RCC 7860 (cell line): ENCODE data around the gene LARGE1.

Experiments used
- DNase-seq: peaks from one replicate; pipeline ENCODE4 v3.0.0-alpha.2; 2015; ENCODE audit warnings: low spot score
- FAIRE-seq: peaks from 2 replicates; lab custom pipeline; 2012; peaks lifted over from hg19 to GRCh38; lab: Jason Lieb, UNC

The LARGE1 gene

GRCh38 chr22:33829546-33830280, 90.6 kb downstream of the LARGE1 start:
- no peak for FAIRE-seq
- DNase-seq: no peak

GRCh38 chr22:33828302-33828701, 92.0 kb downstream of the LARGE1 start:
- no peak for FAIRE-seq

GRCh38 chr22:33825761-33826160, 94.5 kb downstream of the LARGE1 start:
- FAIRE-seq (no peak), DNase-seq (no peak)

More at GRCh38 chr22:33828302-33828701, 92.0 kb downstream of the LARGE1 start:
- DNase-seq: no peak

GRCh38 chr22:33823552-33823951, 96.7 kb downstream of the LARGE1 start:
- FAIRE-seq (no peak), DNase-seq (no peak)

GRCh38 chr22:33821290-33821689, 99.0 kb downstream of the LARGE1 start:
- no peak for DNase-seq
- FAIRE-seq: no peak

GRCh38 chr22:33819743-33820142, 100.5 kb downstream of the LARGE1 start:
- no peak for FAIRE-seq
- DNase-seq: no peak

GRCh38 chr22:33817512-33818127, 102.7 kb downstream of the LARGE1 start:
- FAIRE-seq (no peak), DNase-seq (no peak)

GRCh38 chr22:33812360-33812977, 107.8 kb downstream of the LARGE1 start:
- DNase-seq (no peak), FAIRE-seq (no peak)

- FAIRE-seq: no peak
- DNase-seq: no peak
Measured at GRCh38 chr22:33811686-33812085, 108.6 kb downstream of the LARGE1 start.

GRCh38 chr22:33811208-33811607, 109.1 kb downstream of the LARGE1 start:
- no peak for DNase-seq
- FAIRE-seq: no peak

GRCh38 chr22:33807470-33807869, 112.8 kb downstream of the LARGE1 start:
- DNase-seq (no peak), FAIRE-seq (no peak)

GRCh38 chr22:33806191-33806590, 114.1 kb downstream of the LARGE1 start:
- no peak for DNase-seq
- no peak for FAIRE-seq

GRCh38 chr22:33803371-33804282, 116.6 kb downstream of the LARGE1 start:
- FAIRE-seq: no peak

GRCh38 chr22:33798401-33798800, 121.9 kb downstream of the LARGE1 start:
- no peak for FAIRE-seq
- DNase-seq: no peak

More at GRCh38 chr22:33803371-33804282, 116.6 kb downstream of the LARGE1 start:
- DNase-seq: peak; percentile 55

GRCh38 chr22:33796494-33796893, 123.8 kb downstream of the LARGE1 start:
- FAIRE-seq: no peak
- no peak for DNase-seq

GRCh38 chr22:33793475-33793874, 126.8 kb downstream of the LARGE1 start:
- DNase-seq: no peak
- FAIRE-seq: no peak

GRCh38 chr22:33792832-33793231, 127.4 kb downstream of the LARGE1 start:
- no peak for DNase-seq
- FAIRE-seq: no peak

- no peak for DNase-seq
- no peak for FAIRE-seq
Measured at GRCh38 chr22:33789690-33790253, 130.5 kb downstream of the LARGE1 start.

GRCh38 chr22:33788927-33789326, 131.3 kb downstream of the LARGE1 start:
- no peak for FAIRE-seq
- no peak for DNase-seq

- FAIRE-seq (no peak), DNase-seq (no peak)
Measured at GRCh38 chr22:33787645-33788456, 132.4 kb downstream of the LARGE1 start.
